Effector memory CD4-positive, alpha-beta T cell (primary cell): ENCODE measurements around the gene APBB1.
"Not testable (repeated sequence)": the region's sequence is repeated elsewhere in the genome, so short reads cannot be mapped to it uniquely, and the experiment has no call there.

ENCODE experiments used
- DNase-seq, 3 donors: peaks; one replicate each; pipeline ENCODE4 v3.0.0-alpha.2; 2020
- H3K27ac ChIP-seq: 2 replicates; pipeline ENCODE4 v1.7.0; 2013; ENCODE audit warnings: mild to moderate bottlenecking, low read length, moderate library complexity; ENCODE audit not compliant: insufficient read depth, poor library complexity, severe bottlenecking
- H3K27me3 ChIP-seq: replicated peaks from 2 replicates; pipeline ENCODE4 v1.7.0; 2013; ENCODE audit warnings: mild to moderate bottlenecking, low read length; ENCODE audit not compliant: insufficient read depth, control insufficient read depth, poor library complexity, severe bottlenecking
- H3K36me3 ChIP-seq: 2 replicates; pipeline ENCODE4 v1.7.0; 2013; ENCODE audit warnings: mild to moderate bottlenecking, low read length, moderate library complexity; ENCODE audit not compliant: control insufficient read depth, insufficient read depth
- H3K4me1 ChIP-seq: 2 replicates; pipeline ENCODE4 v1.7.0; 2013; ENCODE audit warnings: low read length, mild to moderate bottlenecking; ENCODE audit not compliant: control insufficient read depth, insufficient read depth, poor library complexity, severe bottlenecking
- H3K4me3 ChIP-seq: 2 replicates; pipeline ENCODE4 v1.7.0; 2013; ENCODE audit warnings: low read length, low read depth, mild to moderate bottlenecking; ENCODE audit not compliant: insufficient read depth, poor library complexity, severe bottlenecking
- H3K9me3 ChIP-seq: 2 replicates; pipeline ENCODE4 v1.7.0; 2013; ENCODE audit warnings: mild to moderate bottlenecking, low read length, moderate library complexity; ENCODE audit not compliant: control insufficient read depth

APBB1 gene

DNA sequence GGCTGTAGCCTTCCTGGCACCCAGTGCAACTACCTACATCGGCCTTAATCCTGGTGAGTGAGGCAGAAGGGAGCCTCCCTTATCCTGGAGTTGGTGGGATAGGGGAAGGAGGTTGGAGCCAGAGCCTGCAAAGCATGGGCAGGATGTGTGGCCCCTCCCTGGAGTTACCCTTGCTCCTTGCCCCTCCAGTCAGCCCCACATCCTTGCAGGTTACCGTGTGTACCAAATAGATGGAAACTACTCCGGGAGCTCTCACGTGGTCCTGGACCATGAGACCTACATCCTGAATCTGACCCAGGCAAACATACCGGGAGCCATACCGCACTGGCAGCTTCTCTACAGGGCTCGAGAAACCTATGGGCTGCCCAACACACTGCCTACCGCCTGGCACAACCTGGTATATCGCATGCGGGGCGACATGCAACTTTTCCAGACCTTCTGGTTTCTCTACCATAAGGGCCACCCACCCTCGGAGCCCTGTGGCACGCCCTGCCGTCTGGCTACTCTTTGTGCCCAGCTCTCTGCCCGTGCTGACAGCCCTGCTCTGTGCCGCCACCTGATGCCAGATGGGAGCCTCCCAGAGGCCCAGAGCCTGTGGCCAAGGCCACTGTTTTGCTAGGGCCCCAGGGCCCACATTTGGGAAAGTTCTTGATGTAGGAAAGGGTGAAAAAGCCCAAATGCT lies 24.8 kb downstream of the APBB1 start:
- Histone ChIP-seq H3K4me3 (no peak overlapping the region), H3K36me3 (peaks cover 25% of the 10 kb centered on the region), H3K9me3 (no peaks in the 10 kb centered on the region), H3K27ac (no peak overlapping the region), H3K27me3 (no peaks in the 10 kb centered on the region), H3K4me1 (peaks cover 29% of the 10 kb centered on the region)
- DNase-seq, result no peak

DNA sequence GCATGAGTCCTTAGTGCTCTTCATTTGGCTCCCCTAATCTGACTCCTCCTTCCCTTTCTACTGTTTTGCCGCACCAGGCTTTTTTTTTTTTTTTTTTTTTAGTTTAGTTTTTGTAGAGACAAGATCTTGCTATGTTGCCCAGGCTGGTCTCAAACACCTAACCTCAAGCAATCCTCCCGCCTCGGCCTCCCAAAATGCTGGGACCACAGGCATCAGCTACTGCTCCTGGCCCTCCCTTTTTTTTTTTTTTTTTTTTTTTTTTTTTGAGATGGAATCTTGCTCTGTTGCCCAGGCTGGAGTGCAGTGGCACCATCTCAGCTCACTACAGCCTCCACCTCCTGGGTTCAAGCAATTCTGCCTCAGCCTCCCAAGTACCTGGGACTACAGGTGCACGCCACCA lies 26.6 kb downstream of the APBB1 start:
- not testable (repeated sequence) for DNase-seq, H3K9me3 ChIP-seq, H3K27me3 ChIP-seq, H3K4me3 ChIP-seq
- peaks cover 25% of the 10 kb centered on the region for H3K36me3 ChIP-seq
- H3K27ac ChIP-seq, result peak overlapping the region; percentile 2
- peaks cover 30% of the 10 kb centered on the region for H3K4me1 ChIP-seq

DNA sequence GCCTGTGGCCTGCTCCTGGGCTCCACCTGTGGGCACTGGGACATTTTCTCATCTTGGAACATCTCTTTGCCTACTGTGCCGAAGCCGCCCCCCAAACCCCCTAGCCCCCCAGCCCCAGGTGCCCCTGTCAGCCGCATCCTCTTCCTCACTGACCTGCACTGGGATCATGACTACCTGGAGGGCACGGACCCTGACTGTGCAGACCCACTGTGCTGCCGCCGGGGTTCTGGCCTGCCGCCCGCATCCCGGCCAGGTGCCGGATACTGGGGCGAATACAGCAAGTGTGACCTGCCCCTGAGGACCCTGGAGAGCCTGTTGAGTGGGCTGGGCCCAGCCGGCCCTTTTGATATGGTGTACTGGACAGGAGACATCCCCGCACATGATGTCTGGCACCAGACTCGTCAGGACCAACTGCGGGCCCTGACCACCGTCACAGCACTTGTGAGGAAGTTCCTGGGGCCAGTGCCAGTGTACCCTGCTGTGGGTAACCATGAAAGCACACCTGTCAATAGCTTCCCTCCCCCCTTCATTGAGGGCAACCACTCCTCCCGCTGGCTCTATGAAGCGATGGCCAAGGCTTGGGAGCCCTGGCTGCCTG lies 27.3 kb downstream of the APBB1 start:
- no peak for DNase-seq
- Histone ChIP-seq H3K9me3 (no peaks in the 10 kb centered on the region), H3K27me3 (no peaks in the 10 kb centered on the region), H3K36me3 (peaks cover 20% of the 10 kb centered on the region), H3K4me3 (no peak overlapping the region), H3K4me1 (peaks cover 30% of the 10 kb centered on the region), H3K27ac (peak overlapping the region; percentile 85)

DNA sequence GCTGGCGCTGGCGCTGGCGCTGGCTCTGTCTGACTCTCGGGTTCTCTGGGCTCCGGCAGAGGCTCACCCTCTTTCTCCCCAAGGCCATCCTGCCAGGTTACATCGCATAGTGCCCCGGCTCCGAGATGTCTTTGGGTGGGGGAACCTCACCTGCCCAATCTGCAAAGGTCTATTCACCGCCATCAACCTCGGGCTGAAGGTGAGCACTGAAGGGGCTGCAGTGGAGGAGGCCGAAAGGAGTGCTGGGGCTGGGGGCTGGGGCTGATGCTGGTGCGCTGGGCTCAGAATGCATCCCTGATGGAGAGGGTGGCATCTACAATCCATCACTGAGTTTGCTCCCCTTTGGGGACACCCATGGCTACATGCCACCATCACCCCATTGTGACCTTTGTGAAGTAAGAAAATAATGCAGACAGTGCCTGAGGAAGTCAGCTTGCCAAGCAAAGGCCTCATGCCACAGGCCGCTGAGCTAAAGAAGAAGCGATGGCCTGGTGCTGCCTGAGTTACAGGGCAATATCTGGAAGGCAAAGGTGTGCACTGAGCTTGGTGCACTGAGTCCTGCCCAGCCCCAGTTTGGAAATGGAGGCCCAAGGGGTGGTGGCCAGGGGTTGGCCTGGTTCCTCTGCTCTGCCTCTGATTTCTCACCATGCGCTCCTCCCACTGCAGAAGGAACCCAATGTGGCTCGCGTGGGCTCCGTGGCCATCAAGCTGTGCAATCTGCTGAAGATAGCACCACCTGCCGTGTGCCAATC lies 28.0 kb downstream of the APBB1 start:
- Histone ChIP-seq H3K9me3 (no peaks in the 10 kb centered on the region), H3K4me3 (peak overlapping the region; percentile 74), H3K4me1 (peaks cover 30% of the 10 kb centered on the region), H3K27me3 (no peaks in the 10 kb centered on the region), H3K27ac (peak overlapping the region; percentile 85), H3K36me3 (peaks cover 17% of the 10 kb centered on the region)
- no peak for DNase-seq

DNA sequence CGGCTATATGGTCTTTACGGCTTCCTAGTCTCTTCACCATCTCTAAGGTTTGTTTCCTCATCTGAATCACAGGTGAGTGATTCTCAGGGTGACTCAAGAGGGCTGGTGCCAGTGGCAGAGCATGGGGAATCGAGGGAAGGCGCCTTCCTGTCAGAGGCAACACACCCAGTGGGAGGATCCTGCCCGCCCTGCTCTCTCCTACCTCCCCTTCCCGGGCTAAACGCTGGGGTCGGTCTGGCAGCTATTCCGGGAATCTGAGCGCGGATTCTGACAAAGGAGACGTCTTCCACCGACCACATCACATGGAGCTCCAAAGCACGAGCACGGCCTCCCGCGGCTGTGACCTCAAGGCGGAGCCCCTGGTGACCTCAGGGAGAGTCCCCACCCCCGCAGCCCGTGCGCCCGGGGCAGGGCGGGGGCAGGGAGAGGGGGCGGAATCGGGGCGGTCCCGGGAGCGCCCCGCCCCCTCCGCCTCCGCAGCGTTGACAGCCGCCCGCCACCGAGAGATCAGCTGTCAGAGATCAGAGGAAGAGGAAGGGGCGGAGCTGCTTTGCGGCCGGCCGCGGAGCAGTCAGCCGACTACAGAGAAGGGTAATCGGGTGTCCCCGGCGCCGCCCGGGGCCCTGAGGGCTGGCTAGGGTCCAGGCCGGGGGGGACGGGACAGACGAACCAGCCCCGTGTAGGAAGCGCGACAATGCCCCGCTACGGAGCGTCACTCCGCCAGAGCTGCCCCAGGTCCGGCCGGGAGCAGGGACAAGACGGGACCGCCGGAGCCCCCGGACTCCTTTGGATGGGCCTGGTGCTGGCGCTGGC lies 28.8 kb downstream of the APBB1 start, which contains the start of gene SMPD1:
Gene SMPD1, plus strand, starts transcription at position 570 of the 813 bp plus-strand sequence. Its CDS starts 125 bp downstream, at position 695.
- Histone ChIP-seq H3K4me3 (peak within 1 kb of the TSS; percentile 74), H3K4me1 (peaks cover 30% of the 10 kb centered on the region), H3K36me3 (peaks cover 9% of the 10 kb centered on the region), H3K9me3 (no peaks in the 10 kb centered on the region), H3K27me3 (no peaks in the 10 kb centered on the region), H3K27ac (peak within 1 kb of the TSS; percentile 85)
- peak; percentile 91 to 94 (median 93) for DNase-seq

DNA sequence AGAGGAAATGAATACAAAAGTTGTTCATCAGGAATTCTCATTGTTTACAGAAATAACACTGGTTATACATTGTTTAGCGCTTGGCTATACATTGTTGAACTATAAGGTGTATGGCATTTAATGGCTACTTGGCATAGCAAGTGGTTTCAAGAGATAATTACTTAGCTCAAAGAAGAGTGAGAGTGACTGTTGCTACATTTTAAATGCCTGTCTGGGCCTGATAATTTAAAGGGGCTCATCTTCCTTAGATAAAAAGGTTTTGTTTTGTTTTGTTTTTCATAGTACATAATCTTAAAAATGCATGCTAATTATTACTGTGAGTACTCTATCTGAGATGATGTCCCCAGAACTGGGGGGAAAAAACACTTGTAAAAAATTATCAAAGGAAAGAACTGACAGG lies 30.1 kb downstream of the APBB1 start:
- Histone ChIP-seq H3K27me3 (no peaks in the 10 kb centered on the region), H3K4me3 (no peak overlapping the region), H3K36me3 (no peaks in the 10 kb centered on the region), H3K4me1 (peaks cover 30% of the 10 kb centered on the region), H3K27ac (peak overlapping the region; percentile 85), H3K9me3 (no peaks in the 10 kb centered on the region)
- no peak for DNase-seq

DNA sequence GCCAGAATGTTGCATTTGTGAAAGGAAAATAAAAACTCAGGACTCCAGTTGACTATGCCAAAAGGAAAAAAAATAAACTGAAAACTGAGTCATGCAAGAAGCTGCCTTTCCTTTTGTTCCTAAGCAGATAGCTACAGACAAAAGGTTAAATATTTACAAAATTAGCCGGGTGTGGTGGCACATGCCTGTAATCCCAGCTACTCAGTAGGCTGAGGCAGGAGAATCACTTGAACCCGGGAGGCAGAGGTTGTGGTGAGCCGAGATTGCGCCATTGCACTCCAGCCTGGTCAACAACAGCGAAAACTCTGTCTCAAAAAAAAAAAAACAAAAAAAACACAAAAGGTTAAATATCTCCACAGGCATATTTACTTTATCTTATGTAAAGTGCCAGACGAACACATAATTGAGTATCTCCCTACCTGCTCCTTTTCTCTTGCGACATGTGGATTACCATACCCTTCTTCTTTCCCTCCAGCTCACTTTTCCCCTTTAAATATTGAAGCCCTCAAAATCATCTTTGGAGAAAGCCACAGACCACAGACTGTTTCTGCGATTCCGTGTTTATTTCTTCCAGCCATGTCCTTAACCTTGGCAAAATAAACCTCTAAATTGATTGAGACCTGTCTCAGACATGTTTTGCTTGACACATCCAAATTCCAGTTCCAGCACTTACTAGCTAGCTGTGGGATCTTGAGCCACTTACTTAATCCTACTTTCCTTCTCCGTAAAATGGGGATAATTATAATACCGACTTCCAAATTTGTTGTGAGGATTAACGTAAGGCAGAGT lies 30.9 kb downstream of the APBB1 start:
- no peak overlapping the region for H3K27ac ChIP-seq
- no peak for DNase-seq
- H3K36me3 ChIP-seq, result no peaks in the 10 kb centered on the region
- H3K4me3 ChIP-seq, result no peak overlapping the region
- no peaks in the 10 kb centered on the region for H3K9me3 ChIP-seq
- no peaks in the 10 kb centered on the region for H3K27me3 ChIP-seq
- H3K4me1 ChIP-seq, result peaks cover 28% of the 10 kb centered on the region

DNA sequence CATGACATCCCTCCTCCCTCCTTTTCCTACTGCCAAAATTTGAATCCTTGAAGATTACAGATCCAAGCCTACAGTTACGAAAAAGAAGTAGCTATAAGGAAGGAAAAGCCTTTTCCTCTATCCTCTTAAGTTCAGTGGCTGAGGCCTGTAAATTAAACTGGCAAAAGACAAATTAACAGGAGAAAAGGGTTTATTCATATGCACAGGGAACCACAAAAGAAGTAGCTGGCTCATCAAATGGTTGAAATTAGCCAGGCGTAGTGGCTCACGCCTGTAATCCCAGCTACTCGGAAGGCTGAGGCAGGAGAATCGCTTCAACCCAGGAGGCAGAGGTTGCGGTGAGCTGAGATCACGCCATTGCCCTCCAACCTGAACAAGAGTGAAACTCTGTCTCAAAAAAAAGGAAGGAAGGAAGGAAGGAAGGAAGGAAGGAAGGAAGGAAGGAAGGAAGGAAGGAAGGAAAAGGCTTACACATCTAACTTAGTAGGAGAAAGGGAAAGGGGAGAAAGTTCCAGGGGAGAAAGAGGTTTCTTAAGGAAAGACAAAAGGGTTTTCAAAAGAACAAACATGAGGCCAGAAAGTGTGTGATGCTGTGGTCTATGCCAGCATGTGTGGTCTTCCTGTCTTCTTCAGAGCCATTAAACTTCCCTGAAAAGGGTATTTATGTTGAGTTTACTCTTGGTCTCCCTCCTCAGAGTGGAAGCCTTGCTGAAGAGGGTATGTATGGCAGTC lies 33.7 kb downstream of the APBB1 start:
- Histone ChIP-seq H3K4me1 (peaks cover 10% of the 10 kb centered on the region), H3K9me3 (no peaks in the 10 kb centered on the region), H3K27me3 (no peaks in the 10 kb centered on the region), H3K27ac (no peak overlapping the region), H3K4me3 (no peak overlapping the region), H3K36me3 (no peaks in the 10 kb centered on the region)
- DNase-seq, result no peak

DNA sequence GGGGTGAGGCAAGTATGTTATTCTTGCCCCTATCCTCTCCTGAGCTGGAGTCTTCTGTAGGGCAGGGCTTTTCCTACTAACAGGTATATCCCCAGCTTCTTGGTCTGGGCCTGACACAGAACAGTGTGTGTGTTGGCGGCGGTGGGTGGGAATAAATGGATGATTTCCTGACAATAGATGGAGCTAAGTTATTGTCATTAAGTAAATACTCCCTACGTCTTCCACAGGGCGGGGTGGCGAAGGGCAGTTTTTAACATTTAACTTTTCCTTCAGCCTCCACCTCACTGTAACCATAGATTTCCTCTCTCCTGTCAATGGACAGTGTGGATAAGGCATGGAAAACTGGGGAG lies 40.3 kb downstream of the APBB1 start:
- peaks cover 14% of the 10 kb centered on the region for H3K4me1 ChIP-seq
- no peaks in the 10 kb centered on the region for H3K9me3 ChIP-seq
- no peak for DNase-seq
- H3K27ac ChIP-seq, result peak overlapping the region; percentile 4
- no peaks in the 10 kb centered on the region for H3K36me3 ChIP-seq
- no peaks in the 10 kb centered on the region for H3K27me3 ChIP-seq
- H3K4me3 ChIP-seq, result no peak overlapping the region
